GM18867 (cell line): ENCODE results near the gene AFF3.
"Not testable (repeated sequence)": the region's sequence is repeated elsewhere in the genome, so short reads cannot be mapped to it uniquely, and the experiment has no call there.

Source experiments
- ATAC-seq: cut with Tn5 transposase; IDR thresholded peaks from one replicate; pipeline ENCODE4 v1.9.1; 2021; ENCODE audit warnings: mild to moderate bottlenecking, moderate library complexity; ENCODE audit not compliant: unreplicated experiment

The AFF3 gene

GRCh38 chr2:99772591-99773331, 369.6 kb downstream of the AFF3 start:
- no peak for ATAC-seq

GRCh38 chr2:99771681-99772333, 370.6 kb downstream of the AFF3 start:
- ATAC-seq, result no peak

DNA sequence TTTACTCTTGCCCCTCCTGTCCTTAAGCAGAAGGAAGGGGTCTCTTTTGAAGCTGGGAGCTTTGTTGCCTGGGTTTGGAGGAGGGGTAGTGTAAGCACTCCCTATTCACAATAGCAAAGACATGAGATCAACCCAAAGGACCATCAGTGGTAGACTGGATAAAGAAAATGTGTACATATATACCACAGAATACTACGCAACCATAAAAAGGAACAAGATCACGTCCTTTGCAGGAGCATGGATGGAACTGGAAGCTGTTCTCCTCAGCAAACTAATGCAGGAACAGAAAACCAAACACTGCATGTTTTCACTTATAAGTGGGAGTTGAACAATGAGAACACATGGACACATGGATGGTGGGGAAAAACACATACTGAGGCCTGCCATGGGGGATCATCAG, 371.5 kb downstream of the AFF3 start:
- no peak for ATAC-seq

DNA sequence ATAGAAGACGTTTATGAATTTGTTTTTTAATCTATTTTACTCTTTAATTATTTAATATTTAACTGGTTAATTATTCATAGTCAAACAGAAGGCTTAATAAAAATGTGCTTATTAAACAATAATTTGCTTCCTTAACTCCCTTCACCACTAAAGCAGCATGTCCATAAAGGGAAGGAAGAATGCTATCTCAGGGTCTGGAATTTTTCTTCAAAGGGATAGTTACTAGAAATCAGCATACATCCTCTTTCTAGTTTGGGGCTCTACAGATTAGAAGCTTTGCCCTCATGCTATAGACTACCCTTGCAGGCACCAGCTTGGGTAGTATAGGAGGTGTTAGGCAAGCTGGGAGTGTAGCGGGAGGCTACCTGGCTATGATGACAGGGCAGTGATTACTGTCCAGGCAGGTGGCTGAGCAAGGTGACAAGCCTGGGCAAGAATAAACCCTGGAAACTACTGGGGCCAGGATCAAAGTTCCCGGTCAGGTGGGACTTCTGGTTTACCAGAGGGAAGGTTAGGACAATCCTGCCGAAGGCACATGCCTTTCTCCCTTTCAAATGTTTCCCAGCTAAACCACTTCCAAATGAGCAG, 376.6 kb downstream of the AFF3 start:
- no peak for ATAC-seq

GRCh38 chr2:99763764-99764163, 378.6 kb downstream of the AFF3 start:
- ATAC-seq, result no peak

DNA sequence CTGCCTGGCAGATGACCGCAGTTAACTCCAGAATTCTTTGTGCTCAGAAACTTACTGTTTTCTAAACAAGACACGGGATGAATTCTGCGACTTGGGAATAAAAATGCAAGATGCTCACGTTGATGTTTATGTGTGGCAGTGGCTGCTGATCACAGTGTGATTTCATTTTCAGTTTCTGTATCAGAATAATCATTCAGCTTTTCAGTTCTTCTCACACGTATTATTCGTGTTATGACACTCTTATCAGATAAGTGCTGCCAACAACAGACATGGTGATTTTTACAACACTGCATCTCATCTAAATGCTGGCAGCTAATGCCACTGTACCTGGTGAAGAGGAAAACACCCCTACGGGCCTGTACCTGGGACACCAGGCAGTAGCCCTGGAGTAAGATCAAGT, 379.7 kb downstream of the AFF3 start:
- peak; percentile 86 for ATAC-seq

DNA sequence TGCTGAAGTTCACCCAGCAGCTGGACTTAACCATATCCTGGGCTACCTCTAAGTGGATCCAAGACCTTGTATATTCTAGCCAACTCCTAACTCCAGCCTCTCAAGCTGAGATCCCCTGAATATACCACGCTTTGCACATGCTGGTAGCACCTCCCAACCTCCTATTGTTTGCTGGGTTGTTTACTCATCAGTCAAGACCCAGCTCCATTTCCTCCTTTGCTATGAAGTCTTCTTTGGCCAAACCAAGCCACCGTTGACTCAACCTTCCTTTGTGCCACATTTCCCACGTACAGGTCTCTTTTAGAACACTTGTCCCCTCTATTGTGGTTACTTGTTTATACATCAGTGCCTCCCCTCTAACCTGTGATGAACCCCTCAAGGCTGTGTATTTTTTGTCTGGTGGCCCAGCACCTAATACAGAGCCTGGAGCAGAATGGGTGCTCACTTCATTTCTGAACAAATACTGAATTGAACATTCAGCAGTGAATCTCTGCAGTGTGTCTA, 384.7 kb downstream of the AFF3 start:
- no peak for ATAC-seq

GRCh38 chr2:99756059-99756458, 386.3 kb downstream of the AFF3 start:
- no peak for ATAC-seq

GRCh38 chr2:99754210-99754609, 388.2 kb downstream of the AFF3 start:
- ATAC-seq, result no peak

DNA sequence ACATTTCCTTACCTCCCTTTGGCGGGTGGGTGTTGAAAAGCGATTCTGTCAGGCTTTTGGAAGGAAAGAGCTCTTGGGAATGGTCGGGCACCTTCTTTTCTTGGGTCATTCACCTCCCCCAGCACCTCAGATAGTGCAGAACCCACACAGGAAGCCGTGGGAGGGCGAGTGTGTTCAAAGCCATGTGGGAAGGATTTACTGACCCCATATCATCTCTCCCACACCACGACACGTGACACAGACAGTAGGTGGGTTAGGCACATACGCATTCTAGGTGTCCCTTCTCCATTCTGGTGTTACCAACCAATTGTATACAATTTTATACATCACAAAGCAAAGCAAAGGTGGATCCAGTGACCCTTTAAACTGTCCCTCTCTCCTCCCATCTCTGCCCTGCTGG, 388.9 kb downstream of the AFF3 start:
- no peak for ATAC-seq

DNA sequence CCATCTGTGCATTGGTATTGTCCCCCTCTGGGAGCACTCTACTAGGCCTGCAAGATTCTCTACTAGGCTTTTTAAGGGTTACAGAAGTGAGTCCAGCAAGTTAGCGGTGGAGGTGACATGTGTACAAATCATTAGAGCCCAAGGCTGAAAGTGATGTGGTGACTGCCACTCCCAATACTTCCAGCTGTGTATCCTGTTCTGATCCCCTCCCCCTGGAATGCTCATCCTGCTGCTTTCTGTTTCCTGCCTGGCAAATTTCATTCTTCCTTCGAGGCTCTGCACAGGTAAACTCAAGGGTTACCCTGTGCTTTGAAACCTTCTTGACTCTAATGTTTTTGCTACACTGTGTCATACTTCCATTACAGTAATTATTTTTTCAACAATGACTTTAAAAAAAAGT, 394.0 kb downstream of the AFF3 start:
- no peak for ATAC-seq

DNA sequence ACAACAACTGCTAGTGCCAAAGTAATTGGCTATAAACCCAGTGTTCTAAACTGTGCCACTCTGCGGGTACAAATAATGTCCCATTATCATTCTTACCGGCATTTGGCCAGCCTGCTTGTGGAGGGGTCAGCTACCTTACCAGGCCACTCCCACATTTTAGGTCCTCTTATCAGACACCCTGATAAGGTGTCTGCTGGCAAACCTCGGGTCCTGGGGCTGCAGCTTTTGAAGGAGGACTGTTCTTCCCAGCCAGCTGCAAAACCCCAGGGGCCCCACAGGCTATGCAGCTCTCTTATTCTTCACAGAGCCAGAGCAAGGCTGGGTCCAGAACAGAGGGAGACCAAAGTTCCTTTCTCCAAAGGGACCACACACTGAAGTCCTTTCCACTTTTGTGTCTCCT, 394.5 kb downstream of the AFF3 start:
- no peak for ATAC-seq

GRCh38 chr2:99743146-99743545, 399.2 kb downstream of the AFF3 start:
- ATAC-seq, result no peak

- no peak for ATAC-seq
These were observed 404.9 kb downstream of the AFF3 start for GRCh38 chr2:99737537-99737936.

GRCh38 chr2:99735753-99736152, 406.6 kb downstream of the AFF3 start:
- no peak for ATAC-seq

DNA sequence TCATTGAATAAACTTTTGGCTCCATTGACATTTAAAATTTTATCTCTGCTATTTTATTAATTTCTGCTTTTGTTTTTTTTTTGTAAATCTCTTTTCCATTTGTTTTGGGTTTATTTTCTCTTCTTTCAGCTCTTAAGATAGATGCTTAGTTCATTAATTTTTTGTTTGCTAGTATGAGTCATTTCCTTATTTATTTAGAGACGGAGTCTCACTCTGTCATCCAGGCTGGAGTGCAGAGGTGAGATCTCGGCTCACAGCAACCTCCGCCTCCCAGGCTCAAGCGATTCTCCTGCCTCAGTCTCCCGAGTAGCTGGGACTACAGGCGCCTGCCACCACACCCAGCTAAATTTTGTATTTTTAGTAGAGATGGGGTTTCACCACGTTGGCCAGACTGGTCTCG, 407.1 kb downstream of the AFF3 start:
- ATAC-seq, result not testable (repeated sequence)

- no peak for ATAC-seq
These were observed 408.2 kb downstream of the AFF3 start for GRCh38 chr2:99734236-99734635.

GRCh38 chr2:99729104-99730025, 413.0 kb downstream of the AFF3 start:
- ATAC-seq, result no peak

GRCh38 chr2:99728166-99728565, 414.2 kb downstream of the AFF3 start:
- ATAC-seq, result no peak

DNA sequence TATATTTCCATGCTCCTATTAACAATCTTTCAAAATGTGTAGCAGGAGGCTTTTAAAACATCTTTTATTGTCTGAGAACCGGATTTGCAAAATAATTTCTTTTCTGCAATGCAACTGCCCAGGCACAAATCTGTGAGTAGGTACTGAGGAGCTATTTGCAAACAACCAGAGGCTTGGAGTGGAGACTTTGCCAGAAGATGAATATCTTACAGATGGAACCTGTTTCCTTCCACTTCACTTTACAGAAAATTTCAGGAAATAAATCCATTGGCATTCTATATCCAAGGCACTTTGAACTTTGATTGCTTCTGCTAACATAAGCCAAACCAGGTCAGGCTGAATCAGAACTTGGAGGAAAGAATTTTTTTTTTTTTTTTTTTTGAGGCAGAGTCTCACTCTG, 415.2 kb downstream of the AFF3 start:
- ATAC-seq, result no peak

DNA sequence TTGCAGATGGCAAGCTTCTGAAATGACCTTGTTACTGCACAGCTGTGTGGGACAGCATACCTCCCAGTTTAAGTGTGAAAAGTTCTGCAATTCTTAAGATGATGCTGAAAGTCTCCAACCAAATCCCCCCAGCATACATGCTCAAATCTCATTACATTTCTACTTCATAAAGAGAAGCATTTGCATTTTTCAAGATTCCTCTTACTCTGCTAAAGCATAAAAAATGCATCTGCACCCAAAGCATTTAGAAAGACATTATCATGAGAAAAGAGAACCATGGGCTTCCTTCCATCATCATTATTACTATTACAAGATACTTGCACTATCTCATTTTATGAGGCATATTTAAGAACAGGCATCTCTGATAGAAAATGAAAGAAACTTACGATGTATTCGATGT, 415.7 kb downstream of the AFF3 start:
- no peak for ATAC-seq
